GM12873 (cell line): ENCODE measurements around the gene LRRC75B.

Experiments used
- TF ChIP-seq, protein P1 (sequence below): IDR thresholded peaks from 2 replicates; pipeline ENCODE4 v1.5.1; 2012; ENCODE audit warnings: low read depth, mild to moderate bottlenecking, moderate library complexity, low read length, control low read depth; ENCODE audit not compliant: insufficient read depth; ENCODE audit errors: missing control alignments

Gene LRRC75B

DNA sequence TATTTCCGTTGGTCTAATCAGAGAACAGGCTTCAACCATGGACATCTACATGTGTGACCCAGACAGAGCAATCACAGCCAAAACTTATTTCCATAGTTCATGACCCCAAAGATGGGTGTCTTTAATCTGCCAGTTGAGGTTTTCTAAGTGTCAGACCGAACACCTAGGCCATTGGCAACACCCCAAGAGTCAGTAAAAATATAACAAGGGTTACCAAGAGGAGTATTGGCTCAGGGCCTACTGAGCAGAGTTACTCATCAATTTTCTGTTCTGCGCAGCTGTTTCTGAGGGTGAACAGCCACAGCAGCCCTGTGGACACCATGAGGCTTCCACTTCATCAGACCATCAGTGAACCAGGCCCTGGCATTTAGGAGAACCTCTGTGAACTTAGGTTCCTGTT lies 56.8 kb downstream of the LRRC75B start:
- TF ChIP-seq, protein P1, sequence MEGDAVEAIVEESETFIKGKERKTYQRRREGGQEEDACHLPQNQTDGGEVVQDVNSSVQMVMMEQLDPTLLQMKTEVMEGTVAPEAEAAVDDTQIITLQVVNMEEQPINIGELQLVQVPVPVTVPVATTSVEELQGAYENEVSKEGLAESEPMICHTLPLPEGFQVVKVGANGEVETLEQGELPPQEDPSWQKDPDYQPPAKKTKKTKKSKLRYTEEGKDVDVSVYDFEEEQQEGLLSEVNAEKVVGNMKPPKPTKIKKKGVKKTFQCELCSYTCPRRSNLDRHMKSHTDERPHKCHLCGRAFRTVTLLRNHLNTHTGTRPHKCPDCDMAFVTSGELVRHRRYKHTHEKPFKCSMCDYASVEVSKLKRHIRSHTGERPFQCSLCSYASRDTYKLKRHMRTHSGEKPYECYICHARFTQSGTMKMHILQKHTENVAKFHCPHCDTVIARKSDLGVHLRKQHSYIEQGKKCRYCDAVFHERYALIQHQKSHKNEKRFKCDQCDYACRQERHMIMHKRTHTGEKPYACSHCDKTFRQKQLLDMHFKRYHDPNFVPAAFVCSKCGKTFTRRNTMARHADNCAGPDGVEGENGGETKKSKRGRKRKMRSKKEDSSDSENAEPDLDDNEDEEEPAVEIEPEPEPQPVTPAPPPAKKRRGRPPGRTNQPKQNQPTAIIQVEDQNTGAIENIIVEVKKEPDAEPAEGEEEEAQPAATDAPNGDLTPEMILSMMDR = no peak
